Activated CD8-positive, alpha-beta memory T cell treated with anti-CD3 and anti-CD28 coated beads, Interleukin-2, amount 50 U/mL, for 48 hours (primary cell): Measurements from ENCODE around the gene PRSS53.
A peak's percentile ranks its signal among the peaks of the same experiment; 100 is the strongest.
"Not testable (repeated sequence)": the region's sequence is repeated elsewhere in the genome, so short reads cannot be mapped to it uniquely, and the experiment has no call there.

Experiments used
- DNase-seq: peaks from one replicate; pipeline ENCODE4 v3.0.0-alpha.2; 2020

PRSS53 gene

GRCh38 chr16:31117384-31118222 is 28.9 kb upstream of the PRSS53 start, which contains the start of gene KAT8:
TSS of gene KAT8 (plus strand) at chr16:31117664. CDS start at chr16:31117682, 18 bp downstream.
- DNase-seq: peak; percentile 97

GRCh38 chr16:31114468-31114867 is 25.7 kb upstream of the PRSS53 start:
- no peak for DNase-seq

GRCh38 chr16:31113121-31114120 is 24.7 kb upstream of the PRSS53 start:
- no peak for DNase-seq

- no peak for DNase-seq
Measured at GRCh38 chr16:31112711-31113110, 24.0 kb upstream of the PRSS53 start.

- no peak for DNase-seq
Measured at GRCh38 chr16:31111881-31112466, 23.2 kb upstream of the PRSS53 start.

GRCh38 chr16:31110106-31111034 is 21.6 kb upstream of the PRSS53 start:
- DNase-seq: no peak

GRCh38 chr16:31109622-31110021 is 20.9 kb upstream of the PRSS53 start:
- no peak for DNase-seq

GRCh38 chr16:31108794-31109558 is 20.2 kb upstream of the PRSS53 start:
- DNase-seq: no peak

GRCh38 chr16:31108035-31108793 is 19.5 kb upstream of the PRSS53 start, which contains the start of gene BCKDK:
TSS of gene BCKDK (plus strand) at chr16:31108386. CDS start at chr16:31109224, 838 bp downstream.
- DNase-seq: peak; percentile 91

GRCh38 chr16:31107465-31107867 is 18.7 kb upstream of the PRSS53 start:
- DNase-seq: peak; percentile 70

GRCh38 chr16:31106509-31107464 is 18.0 kb upstream of the PRSS53 start:
- DNase-seq: no peak

GRCh38 chr16:31105677-31106213 is 17.0 kb upstream of the PRSS53 start:
- DNase-seq: peak; percentile 98

GRCh38 chr16:31100876-31101641 is 12.3 kb upstream of the PRSS53 start:
- not testable (repeated sequence) for DNase-seq

- DNase-seq: no peak
Measured at GRCh38 chr16:31099860-31100638, 11.3 kb upstream of the PRSS53 start.

GRCh38 chr16:31094424-31095120 is 5.8 kb upstream of the PRSS53 start, which contains the start of gene VKORC1:
TSS of gene VKORC1 (minus strand) at chr16:31094797. CDS start at chr16:31094729, 68 bp downstream.
- peak; percentile 91 for DNase-seq

- no peak for DNase-seq
Measured at GRCh38 chr16:31094088-31094423, 5.3 kb upstream of the PRSS53 start.
